H1 (cell line): ENCODE measurements around the gene UHMK1. TPM values are rescaled to one million over a fixed set of nuclear protein-coding genes. Genes with fewer than 3 reads are reported as not detected.

Experiments
- CTCF ChIA-PET: fragments of 300-600 bp; sonication (Branson Sonifier 250); formaldehyde crosslinking; loops from one replicate; lab custom pipeline; 2021; ENCODE audit not compliant: partially characterized antibody; lab: Charles Lee
- POLR2A ChIA-PET: fragments of 300-600 bp; sonication (Branson Sonifier 250); formaldehyde crosslinking; loops from one replicate; lab custom pipeline; 2021; ENCODE audit warnings: inconsistent platforms; ENCODE audit not compliant: partially characterized antibody; lab: Charles Lee
- DNase-seq, 2 experiments: peaks; one replicate each; pipeline versions ENCODE4 v3.0.0 to v3.0.0-alpha.2; 2010 to 2022; ENCODE audit warnings: low spot score in 2 of 2, low read depth in 1 of 2, mixed read lengths in 1 of 2
- FAIRE-seq: peaks from 2 replicates; lab custom pipeline; 2011; peaks lifted over from hg19 to GRCh38; lab: Jason Lieb, UNC
- H2AFZ ChIP-seq: 2 replicates; pipeline ENCODE4 v1.8.1; 2012; ENCODE audit warnings: low read length, inconsistent platforms
- H2AK5ac ChIP-seq: 2 replicates; pipeline ENCODE4 v1.6.1; 2013; ENCODE audit warnings: low read depth, low read length
- H2BK120ac ChIP-seq: replicated peaks from 2 replicates; pipeline ENCODE3; 2013; ENCODE audit warnings: low read depth, low read length, inconsistent platforms
- H2BK12ac ChIP-seq: 2 replicates; pipeline ENCODE4 v1.6.1; 2013; ENCODE audit warnings: low read depth, low read length
- H2BK15ac ChIP-seq: 2 replicates; pipeline ENCODE4 v1.6.1; 2013; ENCODE audit warnings: low read length
- H2BK20ac ChIP-seq: 2 replicates; pipeline ENCODE4 v1.6.1; 2013; ENCODE audit warnings: low read length
- H2BK5ac ChIP-seq: 2 replicates; pipeline ENCODE4 v1.6.1; 2013; ENCODE audit warnings: low read depth, low read length
- H3K14ac ChIP-seq: 2 replicates; pipeline ENCODE4 v1.6.1; 2013; ENCODE audit warnings: inconsistent platforms; ENCODE audit not compliant: insufficient read length
- H3K18ac ChIP-seq: 2 replicates; pipeline ENCODE4 v1.6.1; 2013; ENCODE audit warnings: low read length; ENCODE audit errors: extremely low read depth
- H3K23ac ChIP-seq: 2 replicates; pipeline ENCODE4 v1.6.1; 2013; ENCODE audit warnings: inconsistent platforms; ENCODE audit not compliant: insufficient read length
- H3K23me2 ChIP-seq: 2 replicates; pipeline ENCODE4 v1.6.1; 2013; ENCODE audit warnings: low read depth, low read length
- H3K27ac ChIP-seq: 2 replicates; pipeline ENCODE4 v1.6.1; 2011; ENCODE audit warnings: low read depth, low read length, inconsistent platforms
- H3K27me3 ChIP-seq, 4 experiments: replicated peaks in 1 of 4; 1 replicate in 1 of 4; 2 replicates in 3 of 4; pipeline versions ENCODE4 v1.6.1 to v1.8.1; 2011 to 2013; ENCODE audit warnings: low read length in 3 of 4, mild to moderate bottlenecking in 3 of 4, inconsistent platforms in 2 of 4, mixed read lengths in 2 of 4, moderate library complexity in 1 of 4; ENCODE audit not compliant: control insufficient read depth in 3 of 4, insufficient read depth in 3 of 4; ENCODE audit errors: extremely low read depth in 1 of 4
- H3K36me3 ChIP-seq, 4 experiments: 2 replicates each; pipeline versions ENCODE4 v1.6.1 to v1.8.1; 2011 to 2013; ENCODE audit warnings: mild to moderate bottlenecking in 4 of 4, low read length in 3 of 4, moderate library complexity in 2 of 4, control low read depth in 1 of 4, inconsistent platforms in 1 of 4; ENCODE audit not compliant: insufficient read depth in 4 of 4, control insufficient read depth in 2 of 4
- H3K4ac ChIP-seq: replicated peaks from 2 replicates; pipeline ENCODE3; 2013; ENCODE audit warnings: low read length, low read depth, mixed read lengths, inconsistent platforms; ENCODE audit not compliant: insufficient read length
- H3K4me1 ChIP-seq, 4 experiments: replicated peaks in 1 of 4; 1 replicate in 1 of 4; 2 replicates in 3 of 4; pipeline versions ENCODE4 v1.6.1 to v1.8.1; 2011 to 2013; ENCODE audit warnings: low read length in 3 of 4, inconsistent platforms in 2 of 4, mixed read lengths in 1 of 4; ENCODE audit not compliant: insufficient read depth in 4 of 4, control insufficient read depth in 3 of 4
- H3K4me2 ChIP-seq, 2 experiments: 2 replicates each; pipeline versions ENCODE4 v1.6.1 to v1.8.1; 2011 to 2013; ENCODE audit warnings: low read depth in 2 of 2, low read length in 2 of 2, control low read depth in 1 of 2, inconsistent platforms in 1 of 2, mild to moderate bottlenecking in 1 of 2; ENCODE audit not compliant: insufficient read depth in 1 of 2
- H3K4me3 ChIP-seq, 4 experiments: fragments of 200-600, 300-600 bp in 1 of 4; sonication (generic), shearing (Covaris generic), sonication (Bioruptor Twin) in 1 of 4; 2 replicates each; pipeline versions ENCODE4 v1.5.1 to v1.8.1; 2011 to 2016; ENCODE audit warnings: low read length in 4 of 4, low read depth in 3 of 4, control low read depth in 2 of 4, inconsistent platforms in 2 of 4, mild to moderate bottlenecking in 2 of 4, mixed read lengths in 1 of 4, moderate library complexity in 1 of 4; ENCODE audit not compliant: insufficient read depth in 2 of 4; ENCODE audit errors: extremely low read depth in 1 of 4
- H3K56ac ChIP-seq: replicated peaks from 2 replicates; pipeline ENCODE3; 2013; ENCODE audit warnings: low read depth, mild to moderate bottlenecking, mixed read lengths, low read length, inconsistent platforms; ENCODE audit not compliant: insufficient read length
- H3K79me1 ChIP-seq: 2 replicates; pipeline ENCODE4 v1.6.1; 2013; ENCODE audit warnings: low read depth, low read length, control low read depth
- H3K79me2 ChIP-seq, 2 experiments: 2 replicates each; pipeline versions ENCODE4 v1.6.1 to v1.8.1; 2012 to 2013; ENCODE audit warnings: low read length in 2 of 2, mild to moderate bottlenecking in 2 of 2, inconsistent platforms in 1 of 2; ENCODE audit not compliant: insufficient read depth in 2 of 2, control insufficient read depth in 1 of 2
- H3K9ac ChIP-seq, 4 experiments: replicated peaks in 1 of 4; 1 replicate in 1 of 4; 2 replicates in 3 of 4; pipeline versions ENCODE4 v1.6.1 to v1.8.1; 2011 to 2013; ENCODE audit warnings: low read depth in 3 of 4, low read length in 3 of 4, control low read depth in 2 of 4, mild to moderate bottlenecking in 2 of 4, moderate library complexity in 2 of 4, inconsistent platforms in 1 of 4; ENCODE audit errors: extremely low read depth in 1 of 4
- H3K9me3 ChIP-seq, 2 experiments: 2 replicates each; pipeline versions ENCODE4 v1.6.1 to v1.8.1; 2012 to 2013; ENCODE audit warnings: mild to moderate bottlenecking in 2 of 2, moderate library complexity in 2 of 2, control low read depth in 1 of 2, inconsistent platforms in 1 of 2, low read depth in 1 of 2, low read length in 1 of 2, mixed read lengths in 1 of 2; ENCODE audit not compliant: insufficient read depth in 2 of 2
- H4K20me1 ChIP-seq, 2 experiments: replicated peaks in 1 of 2; 2 replicates each; pipeline versions ENCODE3 to v1.8.1; 2011 to 2013; ENCODE audit warnings: inconsistent platforms in 2 of 2, low read length in 2 of 2, mild to moderate bottlenecking in 1 of 2; ENCODE audit not compliant: insufficient read depth in 2 of 2, control insufficient read depth in 1 of 2
- H4K5ac ChIP-seq: 2 replicates; pipeline ENCODE4 v1.6.1; 2013; ENCODE audit warnings: low read length, low read depth, mixed read lengths, inconsistent platforms; ENCODE audit not compliant: insufficient read length
- H4K8ac ChIP-seq: 2 replicates; pipeline ENCODE4 v1.8.0; 2013; ENCODE audit warnings: mild to moderate bottlenecking, moderate library complexity, low read length, inconsistent platforms; ENCODE audit not compliant: insufficient read depth; ENCODE audit errors: extremely low read depth
- H4K91ac ChIP-seq: replicated peaks from 2 replicates; pipeline ENCODE3; 2013; ENCODE audit warnings: low read length, mixed read lengths, inconsistent platforms; ENCODE audit not compliant: insufficient read length
- WGBS, 2 experiments: shearing (Covaris generic) in 1 of 2; methylation state at CpG; one replicate each; pipeline versions ENCODE4 v1.1.6 to v1.1.7; 2013 to 2015; ENCODE audit warnings: low lambda C conversion rate in 2 of 2, mixed read lengths in 2 of 2, inconsistent platforms in 1 of 2, low coverage in 1 of 2, missing lambda C conversion rate in 1 of 2; ENCODE audit not compliant: insufficient replicate concordance in 2 of 2, insufficient coverage in 1 of 2, insufficient read length in 1 of 2; ENCODE audit errors: extremely low coverage in 1 of 2, missing lambda C conversion rate in 1 of 2; 5-methylcytosine and 5-hydroxymethylcytosine counted together
- polyA plus RNA-seq, 7 experiments: library from polyadenylated mRNA; depleted of rRNA in 3 of 7; stranded (reverse) in 5 of 7; unstranded in 2 of 7; fragments of >200 nt in 5 of 7; fragments of 200-250 nt in 2 of 7; gene quantifications; 1 replicate in 5 of 7; 2 replicates in 1 of 7; 4 replicates in 1 of 7; pipeline versions ENCODE4 v1.2.1 to v1.2.3, GENCODE V29; 2011 to 2013; ENCODE audit warnings: missing spikeins in 2 of 7, mixed read lengths in 2 of 7
- total RNA-seq: library from RNA; stranded (reverse); fragmentation: NEBNext Ultra II Directional; extraction: Animal tissue kit (Norgen Biotek cat#: 25700); gene quantifications from 2 replicates; pipeline ENCODE4 v1.2.1, GENCODE V29; 2021
- TF ChIP-seq, protein P1 (sequence below): IDR thresholded peaks from 2 replicates; pipeline ENCODE4 v1.6.1; 2011; ENCODE audit warnings: low read depth, mild to moderate bottlenecking, low read length; ENCODE audit not compliant: insufficient read depth

UHMK1 gene
- total and polyA plus RNA-seq, 2 of the 8 experiments (the other 6 are each of a cell fraction or from before 2014, with no cell fraction given), result 4.6 to 16.1 TPM

GRCh38 chr1:162498496-162498810 lies 835 bp downstream of the UHMK1 start:
- Histone ChIP-seq H3K56ac (no peak overlapping the region), H3K14ac (no peak overlapping the region), H3K4me2 (peak overlapping the region; percentile 80 to 85), H3K9me3 (no peaks in the 10 kb centered on the region), H3K4me3 (peak overlapping the region; percentile 81 to 98 (median 92)), H3K27me3 (no peaks in the 10 kb centered on the region), H2BK12ac (no peak overlapping the region), H3K36me3 (peaks cover 2 to 28% (median 17%) of the 10 kb centered on the region in 4 experiments; a peak in 6 of 8 replicates), H2AK5ac (no peak overlapping the region), H2BK15ac (no peak overlapping the region), H2BK20ac (no peak overlapping the region), H3K4ac (no peak overlapping the region), H3K27ac (no peak overlapping the region), H3K4me1 (peaks cover 0 to 2% (median 0%) of the 10 kb centered on the region in 4 experiments; a peak in 3 of 7 replicates), H2AFZ (no peak overlapping the region), H3K9ac (peak overlapping the region in 3 of 4 experiments; percentile 87 to 90 (median 89); a peak in 4 of 7 replicates), H4K91ac (no peak overlapping the region), H4K5ac (no peak overlapping the region), H2BK5ac (no peak overlapping the region), H4K8ac (no peak overlapping the region), H3K18ac (no peak overlapping the region), H2BK120ac (no peak overlapping the region), H3K79me1 (no peaks in the 10 kb centered on the region), H4K20me1 (peaks cover 2% of the 10 kb centered on the region in 2 experiments), H3K23ac (no peak overlapping the region), H3K23me2 (peaks cover 5% of the 10 kb centered on the region; the same call in 1 of the 2 replicates), H3K79me2 (peaks cover 3 to 35% of the 10 kb centered on the region in 2 experiments)
- no peak for DNase-seq
- ChIA-PET POLR2A (no interaction called here), CTCF (no interaction called here)
- 15% methylated on average over 7 of the region's 7 CpGs; no CpG with 5 or more reads in 1 of the 2 experiments for WGBS, 2 experiments
- no peak for FAIRE-seq
- TF ChIP-seq, protein P1, sequence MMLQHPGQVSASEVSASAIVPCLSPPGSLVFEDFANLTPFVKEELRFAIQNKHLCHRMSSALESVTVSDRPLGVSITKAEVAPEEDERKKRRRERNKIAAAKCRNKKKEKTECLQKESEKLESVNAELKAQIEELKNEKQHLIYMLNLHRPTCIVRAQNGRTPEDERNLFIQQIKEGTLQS, result no peak
